ENCODE measurements around the gene UNC79.

DNA sequence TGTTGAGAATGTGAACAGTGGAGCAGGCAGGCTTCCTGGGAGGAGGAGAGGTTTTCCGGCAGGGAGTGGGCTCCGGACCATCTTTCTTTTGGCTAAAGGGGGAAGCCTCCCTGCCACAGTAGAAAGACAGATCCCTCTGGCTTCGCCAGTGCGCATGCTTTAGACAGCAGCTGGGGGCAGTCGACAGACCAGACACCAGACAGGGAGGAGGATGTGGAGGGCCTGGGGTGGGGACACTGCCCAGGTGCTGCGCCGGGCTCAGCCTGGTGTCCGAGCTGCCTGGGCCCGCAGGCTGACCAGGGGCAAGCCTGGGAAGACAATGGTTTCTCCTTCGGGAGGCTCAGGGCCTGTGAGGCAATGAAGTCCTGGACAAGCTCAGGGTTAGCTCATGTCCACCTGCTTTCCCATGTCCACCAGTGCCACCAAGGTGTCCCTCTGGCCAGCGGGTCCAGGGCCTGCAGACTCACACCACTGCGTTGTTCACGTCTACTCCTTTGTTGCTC is 290.3 kb downstream of the UNC79 start:
- TF ChIP-seq POLR2A (IDR thresholded peaks at IDR 0.05) = no peak
- TF ChIP-seq, protein P1, sequence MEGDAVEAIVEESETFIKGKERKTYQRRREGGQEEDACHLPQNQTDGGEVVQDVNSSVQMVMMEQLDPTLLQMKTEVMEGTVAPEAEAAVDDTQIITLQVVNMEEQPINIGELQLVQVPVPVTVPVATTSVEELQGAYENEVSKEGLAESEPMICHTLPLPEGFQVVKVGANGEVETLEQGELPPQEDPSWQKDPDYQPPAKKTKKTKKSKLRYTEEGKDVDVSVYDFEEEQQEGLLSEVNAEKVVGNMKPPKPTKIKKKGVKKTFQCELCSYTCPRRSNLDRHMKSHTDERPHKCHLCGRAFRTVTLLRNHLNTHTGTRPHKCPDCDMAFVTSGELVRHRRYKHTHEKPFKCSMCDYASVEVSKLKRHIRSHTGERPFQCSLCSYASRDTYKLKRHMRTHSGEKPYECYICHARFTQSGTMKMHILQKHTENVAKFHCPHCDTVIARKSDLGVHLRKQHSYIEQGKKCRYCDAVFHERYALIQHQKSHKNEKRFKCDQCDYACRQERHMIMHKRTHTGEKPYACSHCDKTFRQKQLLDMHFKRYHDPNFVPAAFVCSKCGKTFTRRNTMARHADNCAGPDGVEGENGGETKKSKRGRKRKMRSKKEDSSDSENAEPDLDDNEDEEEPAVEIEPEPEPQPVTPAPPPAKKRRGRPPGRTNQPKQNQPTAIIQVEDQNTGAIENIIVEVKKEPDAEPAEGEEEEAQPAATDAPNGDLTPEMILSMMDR (IDR thresholded peaks at IDR 0.05) = no peak
- TF ChIP-seq EP300 (IDR thresholded peaks at IDR 0.05) = no peak

Data from ovary (tissue), 3 donors.